ENCODE results near the gene EMC8.
"Not testable (repeated sequence)": the region's sequence is repeated elsewhere in the genome, so short reads cannot be mapped to it uniquely, and the experiment has no call there.

EMC8 gene

DNA sequence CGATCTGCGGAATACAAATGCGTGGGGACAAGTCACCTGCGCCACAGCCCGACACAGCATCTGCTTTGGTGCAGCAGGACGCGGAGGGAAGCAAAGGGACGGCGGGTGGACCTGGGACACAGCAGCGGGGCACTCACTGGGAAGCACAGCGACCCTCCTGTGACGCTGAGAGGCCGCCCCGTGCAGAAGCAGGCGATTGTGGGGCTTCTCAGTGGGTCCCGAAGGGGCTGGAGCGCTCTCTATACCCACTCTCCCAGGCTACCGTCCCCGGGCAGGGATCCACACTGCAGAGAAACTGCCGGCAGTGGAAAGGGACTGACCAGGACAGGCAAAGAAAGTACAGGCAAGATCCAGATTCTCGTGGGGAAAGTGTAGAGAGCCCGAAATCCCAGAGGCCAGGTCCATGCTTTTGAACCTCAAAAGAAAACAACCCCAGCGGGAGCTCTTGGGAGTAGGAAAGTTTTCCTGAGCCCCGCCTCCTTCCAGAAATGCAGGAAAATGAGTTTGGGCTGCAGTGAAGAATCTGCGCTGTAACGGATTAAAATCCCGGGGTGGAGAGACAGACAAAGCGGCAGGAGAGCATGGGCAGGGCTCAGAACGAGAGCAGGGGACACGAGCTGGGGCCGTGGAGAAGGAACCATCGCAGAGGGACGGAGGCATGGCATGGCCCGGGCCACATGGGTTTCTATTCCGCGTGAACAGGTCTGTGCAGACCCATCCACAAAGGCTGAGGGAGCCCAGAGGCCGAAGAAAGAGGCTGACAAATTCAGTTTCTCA is 12.9 kb upstream of the EMC8 start:
- FAIRE-seq: no peak

GRCh38 chr16:85810742-85811115 is 11.4 kb upstream of the EMC8 start:
- FAIRE-seq: no peak

- FAIRE-seq: no peak
These were observed 10.9 kb upstream of the EMC8 start for GRCh38 chr16:85810097-85810741.

GRCh38 chr16:85809645-85810044 is 10.3 kb upstream of the EMC8 start:
- FAIRE-seq: no peak

- FAIRE-seq: no peak
These were observed 9.6 kb upstream of the EMC8 start for GRCh38 chr16:85808926-85809325.

DNA sequence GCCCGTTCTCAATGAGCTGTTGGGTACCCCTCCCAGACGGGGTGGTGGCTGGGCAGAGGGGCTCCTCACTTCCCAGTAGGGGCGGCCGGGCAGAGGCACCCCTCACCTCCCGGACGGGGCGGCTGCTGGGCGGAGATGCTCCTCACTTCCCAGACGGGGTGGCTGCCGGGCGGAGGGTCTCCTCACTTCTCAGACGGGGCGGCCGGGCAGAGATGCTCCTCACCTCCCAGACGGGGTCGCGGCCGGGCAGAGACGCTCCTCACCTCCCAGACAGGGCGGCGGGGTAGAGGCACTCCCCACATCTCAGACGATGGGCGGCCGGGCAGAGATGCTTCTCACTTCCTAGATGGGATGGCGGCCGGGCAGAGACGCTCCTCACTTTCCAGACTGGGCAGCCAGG is 8.8 kb upstream of the EMC8 start:
- not testable (repeated sequence) for FAIRE-seq

GRCh38 chr16:85807340-85807739 is 8.0 kb upstream of the EMC8 start:
- not testable (repeated sequence) for FAIRE-seq

GRCh38 chr16:85806539-85806938 is 7.2 kb upstream of the EMC8 start:
- no peak for FAIRE-seq

- no peak for FAIRE-seq
These were observed 6.2 kb upstream of the EMC8 start for GRCh38 chr16:85805442-85806045.

GRCh38 chr16:85803570-85803969 is 4.2 kb upstream of the EMC8 start:
- FAIRE-seq: no peak

DNA sequence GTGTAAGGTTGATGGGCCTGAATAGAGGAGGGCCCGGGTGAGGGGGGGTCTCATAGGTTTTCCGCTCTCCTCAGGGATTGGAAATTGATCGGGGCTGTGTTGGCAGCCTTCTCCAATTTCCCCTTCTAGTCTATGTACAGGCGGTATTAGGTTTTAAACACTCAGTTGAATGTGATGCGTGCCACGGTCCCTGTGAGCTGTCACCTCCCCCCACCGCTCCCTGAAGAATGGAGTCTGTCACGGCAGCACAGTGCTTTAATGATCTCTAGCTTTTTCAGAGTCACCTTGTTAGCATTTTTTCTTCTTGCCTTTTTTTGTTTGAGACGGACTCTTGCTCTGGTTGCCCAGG is 951 bp upstream of the EMC8 start:
- no peak for FAIRE-seq

DNA sequence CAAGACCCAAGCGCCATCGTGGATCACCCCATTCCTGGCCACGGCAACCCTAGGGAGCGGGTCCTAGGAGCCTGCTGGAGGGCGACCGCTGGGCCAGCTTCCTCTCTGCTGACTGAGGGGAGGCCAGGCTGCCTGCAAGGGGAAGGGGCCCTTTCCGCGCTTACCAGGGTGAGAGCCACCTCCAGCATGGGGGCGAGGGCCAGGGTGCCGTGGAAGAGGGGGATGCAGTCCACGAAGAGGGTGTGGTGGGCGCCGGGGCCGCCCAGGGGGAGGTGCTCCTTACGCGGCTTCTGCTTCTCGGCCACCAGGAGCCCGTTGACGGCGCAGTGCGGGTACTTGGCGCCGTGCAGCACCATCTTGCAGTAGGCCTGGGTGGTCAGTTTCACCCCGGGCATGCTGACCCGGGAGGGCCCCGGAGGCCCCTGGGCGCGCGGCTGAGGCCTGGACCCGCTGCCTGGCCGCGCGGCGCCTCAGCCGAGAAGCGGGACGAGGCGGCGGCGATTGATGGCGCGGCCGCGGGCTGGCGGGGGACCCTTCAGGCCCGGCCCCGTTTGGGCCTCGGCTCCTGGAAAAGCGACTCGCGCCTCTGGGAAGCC is 345 bp downstream of the EMC8 start:
- no peak for FAIRE-seq

GRCh38 chr16:85798283-85798776 is 1.0 kb downstream of the EMC8 start:
- FAIRE-seq: no peak

GRCh38 chr16:85796599-85796998 is 2.7 kb downstream of the EMC8 start:
- no peak for FAIRE-seq

DNA sequence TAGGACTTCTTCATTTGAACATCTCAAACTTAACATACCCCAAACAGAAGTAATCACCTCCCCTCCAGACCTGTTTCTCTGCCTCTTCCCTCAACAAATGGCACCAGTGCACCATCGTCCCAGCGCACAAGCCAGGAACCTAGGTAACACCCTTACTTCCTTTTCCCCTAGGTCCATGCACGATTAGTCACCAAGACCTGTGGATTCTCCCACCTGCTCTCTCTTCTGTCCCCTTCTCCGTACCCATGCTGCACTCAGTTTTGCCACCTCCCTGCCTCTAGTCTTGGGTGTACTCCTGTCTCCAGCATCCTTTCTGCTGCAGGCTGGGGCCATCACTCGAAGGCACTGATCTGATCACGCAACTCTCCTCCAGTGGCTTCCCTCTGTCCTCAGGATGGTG is 3.2 kb downstream of the EMC8 start:
- no peak for FAIRE-seq

DNA sequence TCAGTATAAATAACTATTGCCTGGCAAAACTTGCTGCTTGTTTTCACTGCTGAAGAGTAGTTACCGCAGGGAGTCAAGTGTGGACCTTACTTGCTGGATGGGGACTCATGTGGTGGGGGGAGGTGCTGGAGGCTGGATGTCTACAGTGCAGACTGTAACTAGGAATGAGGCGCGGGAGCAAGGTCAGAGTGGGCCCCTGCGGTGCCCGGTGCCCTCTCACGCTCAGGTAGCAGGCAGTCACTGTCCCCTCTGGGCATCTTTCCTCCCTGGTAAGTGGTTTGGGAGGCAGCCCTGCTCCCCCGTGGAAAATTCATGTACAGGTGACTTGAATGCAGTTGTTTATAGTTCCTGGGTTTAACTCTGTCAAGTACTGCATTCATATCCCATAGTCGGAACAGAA is 4.6 kb downstream of the EMC8 start:
- FAIRE-seq: no peak

DNA sequence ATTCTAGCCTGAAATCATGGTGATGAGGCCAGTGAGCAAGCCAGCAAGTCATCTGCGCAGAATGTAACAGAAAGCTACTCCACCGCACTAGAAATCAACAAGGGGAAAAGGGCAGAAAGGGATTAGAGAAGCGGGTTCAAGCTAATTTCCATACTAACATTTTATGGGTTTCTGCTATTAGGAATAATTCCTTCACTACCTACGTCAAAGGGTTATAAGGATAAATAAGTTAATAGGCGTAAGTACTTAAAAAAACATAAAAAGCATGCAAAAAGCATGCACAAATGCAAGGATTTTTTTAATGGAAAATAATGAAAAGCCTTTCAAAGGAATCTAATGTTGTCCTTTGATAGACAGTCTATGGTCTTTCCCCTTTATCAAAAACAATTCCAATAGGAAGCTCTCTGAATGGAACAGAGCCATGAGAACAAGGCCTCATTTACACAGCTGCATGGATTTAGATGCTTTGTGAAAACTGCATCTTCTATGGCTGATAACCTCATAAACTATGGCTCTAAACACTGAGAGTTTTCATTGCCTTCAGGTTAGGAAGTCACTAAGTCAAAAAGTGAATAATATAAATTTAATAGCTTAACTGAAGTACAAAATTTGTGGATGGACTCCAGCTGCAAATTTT is 5.6 kb downstream of the EMC8 start:
- no peak for FAIRE-seq

GRCh38 chr16:85789773-85790172 is 9.6 kb downstream of the EMC8 start:
- FAIRE-seq: no peak

DNA sequence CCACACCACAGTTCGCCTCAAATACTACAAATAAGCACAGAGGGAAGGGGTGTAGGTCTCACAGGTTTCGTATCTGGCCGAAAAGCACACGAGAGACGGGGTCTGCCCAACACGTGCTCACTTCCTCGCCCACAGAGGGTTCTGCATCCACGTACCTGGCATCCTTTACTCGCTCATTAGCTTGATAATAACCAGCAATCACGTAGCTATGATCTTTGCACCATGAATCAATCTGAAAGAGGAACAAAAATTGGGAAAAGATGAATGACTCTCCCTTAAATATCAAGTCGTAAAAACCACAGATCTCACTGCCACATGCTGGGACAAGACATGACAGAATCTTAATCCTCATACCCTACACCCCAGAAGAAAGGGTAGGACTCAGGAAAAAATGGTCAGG is 10.5 kb downstream of the EMC8 start:
- FAIRE-seq: no peak

DNA sequence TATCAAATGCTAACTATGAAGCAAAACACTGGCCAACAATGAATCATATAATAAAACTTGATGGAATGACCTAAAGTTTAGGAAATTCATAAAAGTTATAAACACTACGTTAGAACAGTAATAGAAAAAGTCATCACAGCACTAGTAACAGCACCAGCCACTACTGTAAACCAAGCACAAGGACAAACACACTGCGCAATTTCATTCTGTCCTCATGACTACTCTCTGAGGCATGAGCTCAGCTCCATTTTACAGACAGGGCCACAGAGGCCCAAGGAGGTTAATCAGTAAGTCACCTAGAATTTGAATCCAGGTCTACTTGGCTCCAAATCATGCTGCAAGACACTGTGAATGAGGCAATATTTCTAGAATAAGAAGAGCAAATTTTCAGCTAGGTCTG is 13.4 kb downstream of the EMC8 start:
- no peak for FAIRE-seq

DNA sequence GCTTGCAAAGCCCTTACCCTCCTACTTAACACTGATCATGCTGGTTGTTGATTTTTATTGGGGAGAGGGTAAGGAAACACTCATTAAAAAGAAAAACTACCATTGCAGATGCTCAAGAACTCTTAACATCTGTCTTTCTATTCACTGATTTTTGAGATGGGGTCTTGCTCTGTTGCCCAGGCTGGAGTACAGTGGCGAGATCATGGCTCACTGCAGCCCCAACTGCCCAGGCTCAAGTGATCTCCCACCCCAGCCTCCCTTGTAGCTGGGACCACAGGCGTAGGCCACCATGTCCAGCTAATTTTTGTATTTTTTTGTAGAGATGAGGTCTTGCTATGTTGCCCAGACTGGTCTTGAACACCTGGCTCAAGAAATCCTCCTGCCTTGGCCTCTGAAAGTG is 14.5 kb downstream of the EMC8 start:
- FAIRE-seq: no peak

GRCh38 chr16:85783441-85783840 is 15.9 kb downstream of the EMC8 start:
- no peak for FAIRE-seq

DNA sequence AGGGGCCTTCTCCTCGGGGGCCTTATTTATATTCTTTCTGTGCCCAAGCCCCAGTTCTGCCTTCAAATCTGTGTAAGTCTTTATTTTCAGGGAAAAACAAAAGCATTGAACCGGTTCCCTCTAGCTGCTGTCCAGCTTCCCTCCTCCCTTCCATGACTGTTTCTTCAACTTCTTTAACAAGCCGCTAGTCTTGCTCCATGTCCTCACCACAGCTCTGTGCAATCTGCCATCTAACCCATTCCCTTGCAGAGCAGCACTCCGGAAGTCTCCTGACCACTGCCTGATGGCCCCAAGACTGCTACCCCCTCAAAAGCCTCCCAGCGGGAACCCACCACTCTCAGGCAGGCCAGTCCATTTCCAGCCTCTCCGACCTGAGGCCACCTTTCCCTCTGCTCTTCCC is 16.9 kb downstream of the EMC8 start:
- FAIRE-seq: no peak

All from A204.1 (cell line).